ENCODE data around the gene C12orf75.

C12orf75 gene

DNA sequence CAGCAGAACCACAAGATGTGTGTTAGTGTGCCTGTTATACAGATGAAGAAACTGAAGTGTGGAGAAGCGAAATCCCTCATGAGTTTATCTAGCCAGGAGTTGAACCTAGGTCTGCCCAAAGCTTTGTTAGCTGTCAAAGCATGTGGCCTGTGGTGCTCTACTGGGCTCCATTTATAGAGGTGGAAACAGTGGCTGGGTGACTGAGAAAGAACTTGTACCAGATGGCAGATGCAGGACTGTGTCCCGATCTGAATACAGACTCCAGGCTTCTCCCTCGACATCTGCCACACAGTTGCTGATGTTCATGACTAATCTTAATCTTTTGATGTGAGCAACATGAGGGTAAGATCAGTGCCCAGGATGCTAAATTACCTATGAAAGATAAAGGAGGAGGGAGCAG, 89.1 kb downstream of the C12orf75 start:
- DNase-seq = no peak

- no peak for DNase-seq
These were observed 89.6 kb downstream of the C12orf75 start for GRCh38 chr12:105420046-105420445.

- peak; percentile 57 for DNase-seq
These were observed 90.3 kb downstream of the C12orf75 start for GRCh38 chr12:105420659-105421240.
